Endothelial cell of umbilical vein (primary cell): ENCODE measurements around the gene ADD2.

Experiments
- CTCF ChIP-seq, 2 donors: IDR thresholded peaks; 1 replicate in 1 of 2; 2 replicates in 1 of 2; pipeline ENCODE4 v1.5.1; 2011; ENCODE audit warnings: low read length in 2 of 2, mild to moderate bottlenecking in 2 of 2, moderate library complexity in 2 of 2, control low read depth in 1 of 2, inconsistent platforms in 1 of 2, low read depth in 1 of 2; ENCODE audit not compliant: insufficient read depth in 1 of 2; ENCODE audit errors: extremely low read depth in 1 of 2
- FOS ChIP-seq: IDR thresholded peaks from 2 replicates; pipeline ENCODE4 v1.6.1; 2011; ENCODE audit warnings: mild to moderate bottlenecking, low read length, moderate library complexity, borderline replicate concordance; ENCODE audit not compliant: insufficient read depth
- POLR2AphosphoS5 ChIP-seq: IDR thresholded peaks from 2 replicates; pipeline ENCODE4 v1.6.1; 2012; ENCODE audit warnings: low read depth, mild to moderate bottlenecking, control low read depth, low read length, moderate library complexity; ENCODE audit not compliant: insufficient read depth

GRCh38 chr2:70685771-70686171 is 82.2 kb downstream of the ADD2 start:
- no peak for TF ChIP-seq CTCF (IDR thresholded peaks at IDR 0.05; ENCODE audit: extremely low read depth in 1 of 2, insufficient read depth in 1 of 2, low read depth in 1 of 2, low read length in 2 of 2)
- no peak for TF ChIP-seq FOS
- no peak for TF ChIP-seq POLR2AphosphoS5
